Measurements from ENCODE around the gene PRPSAP1. TPM values are rescaled to one million over a fixed set of nuclear protein-coding genes. Genes with fewer than 3 reads are reported as not detected.

Gene PRPSAP1
- total RNA-seq, 6 experiments from 2014 or later: 32.6 to 37.4 (median 35.1) TPM

- DNase-seq: no peak
- Mint-ChIP-seq H3K4me3 (no peak overlapping the region), H3K4me1 (ENCODE audit: low read depth) (peaks cover 28% of the 10 kb centered on the region), H3K27ac (peak overlapping the region; percentile 14; the same call in 1 of the 2 replicates), H3K27me3 (ENCODE audit: insufficient read depth) (peaks cover 1% of the 10 kb centered on the region; the same call in 1 of the 2 replicates), H3K36me3 (ENCODE audit: low read depth) (peaks cover 7% of the 10 kb centered on the region), H3K9me3 (no peaks in the 10 kb centered on the region)
- no peak for TF ChIP-seq CTCF (IDR thresholded peaks at IDR 0.05)
Measured at GRCh38 chr17:76333673-76334505, 19.8 kb downstream of the PRPSAP1 start.

GRCh38 chr17:76331083-76331482 lies 22.6 kb downstream of the PRPSAP1 start:
- no peak overlapping the region for H3K27ac Mint-ChIP-seq
- peaks cover 16% of the 10 kb centered on the region for H3K36me3 Mint-ChIP-seq (ENCODE audit: low read depth)
- no peak overlapping the region for H3K4me3 Mint-ChIP-seq
- DNase-seq: no peak
- TF ChIP-seq CTCF (IDR thresholded peaks at IDR 0.05): no peak
- peaks cover 1% of the 10 kb centered on the region; the same call in 1 of the 2 replicates for H3K27me3 Mint-ChIP-seq (ENCODE audit: insufficient read depth)
- no peaks in the 10 kb centered on the region for H3K9me3 Mint-ChIP-seq
- peaks cover 16% of the 10 kb centered on the region for H3K4me1 Mint-ChIP-seq (ENCODE audit: low read depth)

GRCh38 chr17:76329664-76330063 lies 24.1 kb downstream of the PRPSAP1 start:
- Mint-ChIP-seq H3K27me3 (ENCODE audit: insufficient read depth) (peaks cover 1% of the 10 kb centered on the region; the same call in 1 of the 2 replicates), H3K27ac (no peak overlapping the region), H3K36me3 (ENCODE audit: low read depth) (peaks cover 16% of the 10 kb centered on the region), H3K4me1 (ENCODE audit: low read depth) (peaks cover 10% of the 10 kb centered on the region), H3K9me3 (no peaks in the 10 kb centered on the region), H3K4me3 (no peak overlapping the region)
- no peak for DNase-seq
- no peak for TF ChIP-seq CTCF (IDR thresholded peaks at IDR 0.05)

- H3K36me3 Mint-ChIP-seq (ENCODE audit: low read depth): peaks cover 21% of the 10 kb centered on the region
- no peak for DNase-seq
- H3K9me3 Mint-ChIP-seq: no peaks in the 10 kb centered on the region
- no peak overlapping the region for H3K27ac Mint-ChIP-seq
- no peak overlapping the region for H3K4me3 Mint-ChIP-seq
- no peak for TF ChIP-seq CTCF (IDR thresholded peaks at IDR 0.05)
- no peaks in the 10 kb centered on the region; the same call in 1 of the 2 replicates for H3K27me3 Mint-ChIP-seq (ENCODE audit: insufficient read depth)
- H3K4me1 Mint-ChIP-seq (ENCODE audit: low read depth): no peaks in the 10 kb centered on the region
Measured at GRCh38 chr17:76327696-76328095, 26.0 kb downstream of the PRPSAP1 start.

GRCh38 chr17:76326306-76326705 lies 27.4 kb downstream of the PRPSAP1 start:
- no peaks in the 10 kb centered on the region for H3K4me1 Mint-ChIP-seq (ENCODE audit: low read depth)
- no peaks in the 10 kb centered on the region; the same call in none of the 2 replicates for H3K27me3 Mint-ChIP-seq (ENCODE audit: insufficient read depth)
- no peak overlapping the region for H3K27ac Mint-ChIP-seq
- TF ChIP-seq CTCF (IDR thresholded peaks at IDR 0.05): no peak
- peaks cover 14% of the 10 kb centered on the region for H3K36me3 Mint-ChIP-seq (ENCODE audit: low read depth)
- H3K9me3 Mint-ChIP-seq: no peaks in the 10 kb centered on the region
- no peak overlapping the region for H3K4me3 Mint-ChIP-seq
- DNase-seq: no peak

Measured in HFFc6 (cell line).